ENCODE measurements around the gene DNAJC2.
"Not testable (repeated sequence)": the region's sequence is repeated elsewhere in the genome, so short reads cannot be mapped to it uniquely, and the experiment has no call there.

Gene DNAJC2

GRCh38 chr7:103264054-103264453 lies 80.5 kb downstream of the DNAJC2 start:
- FAIRE-seq: not testable (repeated sequence)

Data from A204.1 (cell line).